ENCODE results near the gene SORBS2.
"Not testable (repeated sequence)": the region's sequence is repeated elsewhere in the genome, so short reads cannot be mapped to it uniquely, and the experiment has no call there.

SORBS2 gene

GRCh38 chr4:185811509-185812364 lies at the start of gene SORBS2:
Gene SORBS2 (minus strand): TSS chr4:185812194. CDS start chr4:185690571, 121,623 bp downstream.
- DNase-seq (ENCODE audit: low read depth in 2 of 3, low spot score in 2 of 3) = no peak

DNA sequence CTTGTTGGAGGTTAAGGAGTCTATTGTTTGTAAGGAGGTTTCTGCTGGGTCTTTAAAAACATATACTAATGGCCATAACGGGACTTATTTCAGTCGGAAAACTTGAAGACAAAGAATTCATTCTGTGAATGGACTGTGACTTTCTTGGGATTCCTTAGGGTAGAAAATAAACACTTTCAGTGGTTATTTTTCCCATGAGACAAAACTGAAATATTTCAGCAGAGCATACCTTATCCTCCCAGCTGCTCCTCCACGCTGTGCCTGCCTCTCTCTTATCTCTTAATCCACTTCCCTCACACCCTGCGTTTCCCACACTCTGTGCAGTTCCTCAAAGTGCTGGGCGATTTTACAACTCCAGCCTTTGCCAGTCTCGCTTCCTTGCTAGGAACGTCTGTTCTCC lies 47.1 kb upstream of the SORBS2 start:
- DNase-seq (ENCODE audit: low read depth in 2 of 3, low spot score in 2 of 3) = no peak

GRCh38 chr4:185857561-185857960 lies 45.6 kb upstream of the SORBS2 start:
- not testable (repeated sequence) for DNase-seq (ENCODE audit: low read depth in 2 of 3, low spot score in 2 of 3)

GRCh38 chr4:185853841-185854240 lies 41.8 kb upstream of the SORBS2 start:
- no peak for DNase-seq (ENCODE audit: low read depth in 2 of 3, low spot score in 2 of 3)

DNA sequence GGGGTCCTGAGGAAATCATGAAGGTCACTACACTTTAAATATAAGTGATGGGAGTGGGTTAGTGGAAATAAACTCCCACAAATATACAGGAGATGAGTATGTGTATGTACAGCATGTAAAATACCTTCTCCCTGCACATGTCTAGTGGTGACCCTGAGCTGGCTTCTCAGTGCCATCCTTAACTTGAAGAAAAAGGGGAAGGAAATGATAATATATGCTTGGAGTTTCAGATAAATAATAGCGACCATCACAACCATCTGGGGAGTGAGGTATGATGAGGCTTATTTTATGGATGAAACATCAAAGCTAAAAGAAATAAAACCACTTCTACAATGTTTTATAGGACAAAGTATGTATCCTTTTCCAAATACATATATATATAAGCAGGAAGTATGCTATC lies 41.0 kb upstream of the SORBS2 start:
- no peak for DNase-seq (ENCODE audit: low read depth in 2 of 3, low spot score in 2 of 3)

DNA sequence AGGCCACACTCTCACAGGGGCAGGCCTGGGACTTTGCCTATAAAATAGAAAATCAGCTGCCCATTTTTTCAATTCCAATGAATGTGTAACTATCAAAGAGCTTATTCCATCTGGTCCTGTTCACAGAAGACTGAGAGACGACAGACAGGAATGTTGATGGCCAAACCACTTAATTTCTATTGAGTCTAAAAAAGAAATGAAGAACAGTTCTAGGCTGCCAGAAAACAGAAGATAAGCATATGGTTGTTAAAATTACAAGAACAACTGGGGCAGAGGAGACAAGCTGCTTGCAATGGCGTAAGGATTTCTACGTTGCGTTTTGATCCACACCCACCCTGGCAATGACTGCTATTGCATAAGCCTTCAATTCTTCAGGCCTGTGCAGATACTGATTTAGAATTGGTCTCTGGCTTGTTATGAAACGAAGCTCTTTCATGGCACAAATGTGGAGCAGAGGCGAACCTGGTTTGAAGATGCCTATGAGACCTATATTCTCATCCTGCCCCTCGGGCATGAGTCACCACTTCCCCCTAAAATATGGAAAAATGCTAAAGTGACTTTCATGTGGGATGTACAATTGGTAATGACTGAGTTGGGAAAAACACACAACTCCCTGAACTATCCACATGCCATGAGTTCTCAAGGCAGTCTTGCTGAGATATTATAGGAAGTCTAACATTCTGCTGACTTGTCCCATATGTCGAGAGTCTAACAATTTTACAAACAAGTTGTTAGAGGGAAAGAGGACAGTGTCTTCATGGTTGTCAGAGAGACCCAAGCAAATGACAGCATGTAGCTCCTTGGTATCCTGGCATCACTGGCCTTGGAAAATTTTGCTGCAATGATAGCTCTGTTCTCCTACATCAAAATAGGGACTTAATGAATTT lies 37.9 kb upstream of the SORBS2 start:
- no peak for DNase-seq (ENCODE audit: low read depth in 2 of 3, low spot score in 2 of 3)

GRCh38 chr4:185847352-185848097 lies 35.5 kb upstream of the SORBS2 start:
- DNase-seq (ENCODE audit: low read depth in 2 of 3, low spot score in 2 of 3) = no peak

DNA sequence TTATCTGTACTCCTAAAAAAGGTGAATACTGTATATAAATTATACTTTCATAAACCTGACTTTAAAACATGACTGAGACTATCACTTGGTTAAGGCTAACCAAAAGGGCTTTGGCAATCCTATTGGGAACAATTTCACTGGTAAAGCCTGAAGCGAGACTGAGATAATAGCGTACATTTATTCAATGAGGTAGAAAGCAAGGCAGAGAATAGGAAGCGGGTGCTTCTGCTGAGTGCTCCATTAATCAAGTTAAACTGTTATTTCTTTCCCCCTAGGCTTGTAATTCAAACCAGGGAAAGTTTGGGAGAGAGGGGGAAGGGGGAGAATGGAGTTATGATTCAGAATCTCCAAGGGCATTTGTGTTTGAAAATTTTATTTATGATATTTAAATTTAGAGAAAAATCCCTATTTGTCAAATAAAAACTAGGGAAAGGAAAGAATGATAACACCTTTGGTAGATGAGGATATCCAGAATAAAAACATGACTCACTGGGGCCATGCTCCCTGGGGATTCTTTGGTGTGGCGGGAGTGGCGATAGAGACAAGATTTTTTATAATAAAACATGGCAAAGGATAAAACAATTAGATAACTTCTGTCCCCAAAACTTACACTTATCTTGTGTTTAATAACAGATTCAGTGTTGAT lies 34.6 kb upstream of the SORBS2 start:
- no peak for DNase-seq (ENCODE audit: low read depth in 2 of 3, low spot score in 2 of 3)

GRCh38 chr4:185845966-185846365 lies 34.0 kb upstream of the SORBS2 start:
- no peak for DNase-seq (ENCODE audit: low read depth in 2 of 3, low spot score in 2 of 3)

DNA sequence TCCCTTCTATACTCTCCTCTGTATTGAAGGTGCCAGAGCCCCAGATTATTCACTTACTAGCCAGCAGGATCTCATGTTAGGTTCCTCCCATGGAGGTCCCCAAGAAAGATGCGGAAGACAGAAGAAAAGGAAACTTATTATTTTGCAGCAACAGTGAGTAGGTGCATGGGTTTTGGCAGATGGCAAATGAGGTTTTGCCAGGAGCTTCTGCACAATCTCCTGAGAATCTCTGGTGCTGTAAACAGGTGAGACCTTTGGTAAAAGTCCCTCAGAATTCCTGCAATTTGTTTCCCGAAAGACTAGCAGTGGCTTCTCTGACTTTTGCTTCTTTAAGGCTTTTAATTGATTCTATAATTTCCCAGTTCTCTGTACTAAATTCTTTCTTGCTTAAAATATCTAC lies 29.5 kb upstream of the SORBS2 start:
- DNase-seq (ENCODE audit: low read depth in 2 of 3, low spot score in 2 of 3) = no peak

GRCh38 chr4:185840953-185841352 lies 29.0 kb upstream of the SORBS2 start:
- no peak for DNase-seq (ENCODE audit: low read depth in 2 of 3, low spot score in 2 of 3)

- no peak for DNase-seq (ENCODE audit: low read depth in 2 of 3, low spot score in 2 of 3)
Observed at GRCh38 chr4:185840201-185840600, 28.2 kb upstream of the SORBS2 start.

GRCh38 chr4:185839770-185840169 lies 27.8 kb upstream of the SORBS2 start:
- DNase-seq (ENCODE audit: low read depth in 2 of 3, low spot score in 2 of 3) = no peak

GRCh38 chr4:185839194-185839712 lies 27.3 kb upstream of the SORBS2 start:
- no peak for DNase-seq (ENCODE audit: low read depth in 2 of 3, low spot score in 2 of 3)

GRCh38 chr4:185838514-185839193 lies 26.7 kb upstream of the SORBS2 start:
- DNase-seq (ENCODE audit: low read depth in 2 of 3, low spot score in 2 of 3) = no peak

GRCh38 chr4:185838104-185838452 lies 26.1 kb upstream of the SORBS2 start:
- DNase-seq (ENCODE audit: low read depth in 2 of 3, low spot score in 2 of 3) = no peak

- DNase-seq (ENCODE audit: low read depth in 2 of 3, low spot score in 2 of 3) = no peak
Observed at GRCh38 chr4:185837415-185838103, 25.6 kb upstream of the SORBS2 start.

DNA sequence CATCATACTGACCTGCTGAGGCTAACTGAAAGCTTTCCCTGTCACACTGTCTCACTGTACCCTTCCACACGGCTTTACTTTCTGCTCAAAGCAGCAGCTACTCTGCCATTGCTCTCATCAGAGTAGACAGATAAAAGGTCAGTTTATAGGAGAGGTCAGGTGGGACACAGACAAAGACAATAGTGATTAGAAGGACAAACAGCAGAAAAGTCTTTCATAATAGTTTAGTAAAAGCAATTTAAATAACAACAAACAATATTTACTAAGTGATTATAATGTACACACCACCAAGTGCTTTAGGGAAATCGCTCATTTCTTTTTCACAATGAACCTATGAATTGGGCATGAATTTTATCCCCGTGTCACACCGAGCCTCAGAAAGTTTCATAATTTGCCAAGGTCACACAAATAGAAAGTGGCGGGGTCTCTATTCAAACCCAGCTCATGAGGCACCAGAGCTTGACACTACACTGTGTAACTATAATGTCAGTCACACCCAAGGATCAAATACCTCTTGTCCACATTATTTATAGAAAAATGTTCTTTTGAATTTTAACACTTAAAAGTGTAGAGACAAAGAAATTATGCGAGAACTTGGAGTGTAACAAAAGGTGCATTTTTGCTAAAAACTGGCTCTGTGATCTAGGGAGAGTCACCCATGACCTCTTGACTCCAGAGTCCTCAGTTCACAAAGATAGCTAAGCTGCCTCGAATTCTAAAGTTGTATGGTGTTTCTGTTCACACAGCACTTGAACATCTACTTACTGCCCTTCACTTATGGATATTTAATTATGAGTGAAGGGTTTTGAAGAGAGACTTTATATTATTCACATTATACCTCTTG lies 24.5 kb upstream of the SORBS2 start:
- DNase-seq (ENCODE audit: low read depth in 2 of 3, low spot score in 2 of 3) = no peak

- no peak for DNase-seq (ENCODE audit: low read depth in 2 of 3, low spot score in 2 of 3)
Observed at GRCh38 chr4:185835814-185836213, 23.8 kb upstream of the SORBS2 start.

All from activated CD8-positive, alpha-beta memory T cell treated with anti-CD3 and anti-CD28 coated beads for 48 hours (primary cell).